GM18870 (cell line): Measurements from ENCODE around the gene HLA-DOB.
A peak's percentile ranks its signal among the peaks of the same experiment; 100 is the strongest.

ENCODE experiments used
- ATAC-seq: cut with Tn5 transposase; IDR thresholded peaks from one replicate; pipeline ENCODE4 v1.9.1; 2021; ENCODE audit warnings: moderate library complexity; ENCODE audit not compliant: unreplicated experiment

Gene HLA-DOB

DNA sequence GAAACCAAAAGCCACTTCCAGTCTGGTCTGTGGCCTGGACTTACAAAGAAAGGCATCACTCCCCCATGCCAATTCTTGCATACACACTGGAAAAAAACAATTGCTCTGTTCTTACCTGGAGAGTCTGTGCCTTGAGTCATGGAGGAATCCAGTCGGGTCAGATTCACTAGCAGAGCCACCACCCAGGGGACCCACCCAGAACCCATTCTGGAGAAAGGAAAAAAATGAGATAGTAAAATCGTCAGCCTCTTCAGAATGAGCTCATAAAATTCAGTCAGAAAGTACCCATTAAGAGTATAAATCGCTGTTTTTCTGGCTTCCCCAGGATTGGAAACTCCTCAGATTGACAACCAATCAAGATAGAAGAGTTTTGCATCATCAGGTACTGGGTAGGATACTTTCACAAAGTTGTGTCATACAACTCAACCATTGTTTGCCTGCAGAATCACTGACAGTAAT lies at the start of gene HLA-DOB:
Gene HLA-DOB (minus strand): TSS at position 257 of the 459 bp plus-strand sequence. CDS start 51 bp downstream, at position 206.
- ATAC-seq, result no peak

DNA sequence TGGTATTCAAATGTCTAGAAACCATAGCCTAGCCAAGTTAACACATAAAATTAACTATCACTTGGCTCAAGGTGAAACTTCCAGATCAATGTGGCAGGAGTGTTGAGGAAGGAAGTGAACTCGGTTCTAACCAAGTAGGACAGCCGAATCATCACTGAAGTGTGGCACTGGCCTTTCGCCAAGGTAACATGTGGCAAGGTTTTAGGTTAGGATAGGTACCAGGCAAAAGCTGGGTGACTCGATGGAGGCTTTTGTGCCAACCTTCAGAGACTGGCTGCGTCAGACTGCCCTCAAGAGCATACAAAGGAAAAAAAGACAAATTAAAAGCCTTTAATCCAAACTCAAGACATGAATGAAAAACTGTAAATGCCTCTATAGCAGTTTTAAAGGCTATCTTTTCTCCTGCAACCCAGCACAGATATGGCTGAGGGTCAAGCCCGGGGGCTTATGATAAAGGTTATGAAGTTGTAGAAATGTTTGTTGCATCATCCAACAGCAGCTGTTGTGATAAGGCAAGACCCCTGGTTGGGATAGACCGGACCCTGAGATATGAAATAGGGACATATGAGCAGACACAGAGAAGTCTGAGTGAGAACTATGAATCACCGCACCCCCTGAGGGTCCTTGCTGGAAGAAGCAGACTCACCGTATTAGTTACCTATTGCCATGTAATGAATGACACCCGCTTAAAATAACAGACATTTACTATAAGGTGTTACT lies 49.1 kb upstream of the HLA-DOB start:
- ATAC-seq, result no peak

DNA sequence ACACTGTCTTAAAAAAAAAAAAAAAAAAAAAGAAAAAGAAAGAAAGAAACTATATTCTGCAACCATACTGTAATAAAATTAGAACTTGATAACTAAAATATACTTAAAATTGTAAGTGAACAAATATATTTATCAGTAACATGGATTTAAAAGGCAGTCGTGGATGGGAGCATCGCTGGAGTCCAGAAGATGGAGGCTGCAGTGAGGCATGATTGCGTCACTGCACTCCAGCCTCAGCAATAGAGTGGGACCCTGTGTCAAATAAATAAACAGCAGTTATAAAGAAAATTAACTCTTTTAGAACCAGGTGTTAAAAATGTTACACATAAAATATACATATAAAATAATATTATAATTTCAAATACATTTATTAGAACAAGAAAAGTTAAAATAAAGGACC lies 45.9 kb upstream of the HLA-DOB start:
- ATAC-seq, result no peak

DNA sequence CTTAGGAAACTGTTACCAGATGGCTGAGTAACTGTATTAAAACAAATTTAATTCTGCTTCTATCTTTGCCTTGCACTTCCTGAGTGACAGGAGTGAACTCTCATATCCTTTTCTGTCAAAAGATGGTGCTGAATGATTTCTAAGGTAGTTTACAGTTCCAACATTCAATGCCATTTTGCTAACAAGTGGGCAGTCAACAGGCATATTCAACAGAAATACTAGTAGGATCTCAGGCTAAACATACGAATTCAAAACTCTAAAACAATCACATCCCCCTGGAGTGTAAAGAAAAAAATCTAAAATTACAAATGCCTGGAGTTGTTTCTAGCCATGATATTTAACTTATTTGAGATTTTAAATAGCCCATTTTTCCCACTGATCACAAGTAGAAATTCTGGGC lies 43.9 kb upstream of the HLA-DOB start:
- no peak for ATAC-seq

DNA sequence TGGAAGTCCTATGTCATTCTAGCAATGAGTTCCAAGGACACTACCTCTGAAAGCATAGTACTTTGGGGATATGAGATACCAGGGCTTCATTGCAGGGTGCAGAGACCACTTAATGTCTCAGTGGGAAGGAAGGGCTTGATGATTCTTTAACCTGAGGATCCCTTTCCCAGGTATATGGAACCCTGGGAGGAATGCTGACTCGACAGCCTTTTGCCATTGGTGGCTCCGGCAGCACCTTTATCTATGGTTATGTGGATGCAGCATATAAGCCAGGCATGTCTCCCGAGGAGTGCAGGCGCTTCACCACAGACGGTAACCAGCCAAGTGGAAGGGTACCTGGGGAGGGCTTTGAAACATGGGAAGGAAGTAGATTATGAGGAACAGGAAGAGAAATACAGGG lies 41.4 kb upstream of the HLA-DOB start:
- no peak for ATAC-seq

DNA sequence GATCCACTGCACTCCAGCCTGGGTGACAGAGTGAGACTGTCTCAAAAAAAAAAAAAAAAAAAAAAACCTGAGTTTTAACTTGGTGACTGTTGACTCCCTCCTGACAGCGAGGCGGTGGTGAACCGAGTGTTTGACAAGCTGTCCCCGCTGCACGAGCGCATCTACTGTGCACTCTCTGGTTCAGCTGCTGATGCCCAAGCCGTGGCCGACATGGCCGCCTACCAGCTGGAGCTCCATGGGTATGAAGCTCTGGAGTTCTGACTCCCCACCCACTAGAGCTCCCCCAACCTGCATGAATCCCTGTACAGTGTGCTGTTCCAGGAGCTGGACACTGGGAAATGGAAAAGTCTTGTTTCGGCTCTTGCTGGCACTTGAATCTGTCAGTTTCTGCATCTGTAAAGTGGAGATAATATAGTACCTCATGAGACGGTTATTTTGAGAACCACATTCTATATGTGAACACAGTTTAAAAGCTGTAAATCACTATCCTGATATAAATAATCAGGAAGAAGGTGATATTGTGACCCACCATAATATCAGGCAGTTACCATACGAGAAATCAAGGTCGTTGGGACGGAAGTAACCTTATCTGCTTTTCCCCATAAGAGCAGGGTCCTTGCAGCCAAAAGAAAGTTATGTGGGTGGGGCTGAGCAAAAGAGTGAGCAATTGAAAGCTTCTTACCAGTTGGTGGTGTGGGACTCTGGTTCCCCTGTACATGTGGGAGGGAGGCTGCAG lies 40.5 kb upstream of the HLA-DOB start:
- no peak for ATAC-seq

DNA sequence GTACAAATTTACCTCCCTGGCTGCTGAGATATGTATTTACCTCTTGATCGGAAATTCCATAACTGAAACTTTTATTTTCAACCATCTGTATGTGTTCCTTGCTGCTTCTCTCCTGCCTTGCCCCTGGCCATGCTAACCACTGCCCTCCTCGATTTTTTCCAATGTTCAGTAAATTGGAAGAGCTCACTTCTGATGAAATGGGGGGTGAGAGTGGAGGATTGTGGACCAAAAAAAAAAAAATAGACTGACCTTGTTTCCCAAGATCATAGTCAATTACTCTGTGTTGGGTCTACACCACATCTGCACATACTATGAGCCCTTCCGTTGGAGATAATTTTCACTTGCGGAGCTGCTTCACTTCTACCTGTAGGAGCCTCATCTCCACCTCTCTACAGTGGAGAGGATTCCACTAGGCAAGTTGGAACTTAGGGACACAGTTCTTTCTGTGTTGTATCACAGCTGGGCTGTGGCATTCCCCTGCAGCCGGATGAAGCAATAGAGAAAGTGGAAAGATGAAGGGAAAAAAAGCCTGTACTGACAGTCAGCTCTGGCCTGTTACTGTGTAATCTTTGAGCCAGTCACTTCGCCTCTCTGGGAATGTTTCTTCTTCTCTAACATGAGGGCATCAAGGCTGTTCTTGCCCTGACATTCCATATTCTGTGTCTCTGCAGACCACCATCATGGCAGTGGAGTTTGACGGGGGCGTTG lies 38.8 kb upstream of the HLA-DOB start:
- ATAC-seq, result no peak

DNA sequence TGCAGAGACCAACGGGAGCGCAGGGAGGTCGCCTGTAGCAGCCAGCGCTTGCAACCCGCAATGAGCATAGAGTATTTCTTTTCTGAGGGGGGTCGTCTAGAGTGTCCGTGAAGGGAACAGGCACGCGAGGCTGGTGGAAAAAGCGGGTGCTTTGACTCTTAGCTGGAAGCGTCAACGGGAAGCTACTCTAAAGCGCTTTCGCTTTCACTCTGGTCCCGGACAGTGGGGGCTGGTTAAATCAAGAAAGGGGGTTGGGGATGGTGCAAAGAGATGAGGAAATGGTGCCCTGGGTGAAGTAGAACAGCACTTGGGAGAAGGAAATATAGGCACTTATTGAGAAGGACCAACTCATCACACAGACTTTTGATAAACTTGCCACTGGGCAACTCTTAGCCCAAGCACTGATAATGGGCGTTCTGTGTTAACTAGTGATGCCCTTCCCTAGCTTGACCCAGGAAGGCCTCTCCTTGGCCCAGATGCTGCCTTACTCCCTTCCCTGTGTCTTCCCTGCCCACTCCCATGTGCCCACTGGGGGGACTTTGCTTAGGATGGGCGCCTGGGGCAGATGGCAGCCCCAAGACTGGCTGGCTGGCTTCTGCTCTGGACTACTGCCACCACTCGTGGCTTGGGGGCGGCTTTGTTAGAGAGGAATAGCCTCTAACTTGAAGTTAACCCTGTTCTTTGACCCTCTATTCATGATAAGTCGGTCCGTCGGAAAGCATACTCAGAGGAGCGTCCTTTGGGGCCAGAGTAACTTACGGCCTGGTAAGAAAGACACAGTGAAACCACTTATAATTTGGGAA lies 37.8 kb upstream of the HLA-DOB start:
- no peak for ATAC-seq

DNA sequence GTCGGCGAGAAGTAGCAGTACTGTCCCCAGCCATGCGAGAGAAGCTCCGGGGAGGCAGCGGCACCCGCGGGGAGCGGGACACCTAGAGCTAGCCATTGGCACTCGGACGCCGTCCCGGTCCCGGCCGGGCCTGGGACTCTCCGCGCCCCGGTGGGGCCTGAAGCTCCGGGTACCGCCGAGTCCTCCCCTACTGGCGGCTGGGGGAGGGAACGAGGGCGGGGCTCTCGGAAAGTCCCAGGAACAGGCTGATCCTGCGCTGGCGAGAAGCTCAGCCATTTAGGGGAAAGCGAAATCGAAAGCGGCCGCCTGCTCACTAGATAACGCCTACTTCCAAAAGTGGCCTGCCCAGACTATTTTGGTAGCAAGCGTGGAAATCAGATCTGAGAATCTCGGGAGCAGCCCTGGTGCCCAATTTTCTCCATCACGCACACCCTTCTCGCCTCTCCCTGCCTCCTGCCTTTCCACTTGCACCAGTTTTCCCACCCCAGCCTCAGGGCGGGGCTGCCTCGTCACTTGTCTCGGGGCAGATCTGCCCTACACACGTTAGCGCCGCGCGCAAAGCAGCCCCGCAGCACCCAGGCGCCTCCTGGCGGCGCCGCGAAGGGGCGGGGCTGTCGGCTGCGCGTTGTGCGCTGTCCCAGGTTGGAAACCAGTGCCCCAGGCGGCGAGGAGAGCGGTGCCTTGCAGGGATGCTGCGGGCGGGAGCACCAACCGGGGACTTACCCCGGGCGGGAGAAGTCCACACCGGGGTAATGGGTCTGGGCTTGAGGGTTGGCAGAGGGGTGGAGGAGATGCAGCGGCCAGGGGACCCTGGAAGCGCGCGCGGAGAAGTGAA lies 37.0 kb upstream of the HLA-DOB start, which contains the start of the genes PSMB9 and TAP1:
Gene PSMB9 (plus strand): TSS at position 652 of the 835 bp plus-strand sequence. CDS start 38 bp downstream, at position 690.
Gene TAP1 (minus strand): TSS at position 164 of the 835 bp plus-strand sequence. CDS start 68 bp downstream, at position 96.
- peak; percentile 49 for ATAC-seq

DNA sequence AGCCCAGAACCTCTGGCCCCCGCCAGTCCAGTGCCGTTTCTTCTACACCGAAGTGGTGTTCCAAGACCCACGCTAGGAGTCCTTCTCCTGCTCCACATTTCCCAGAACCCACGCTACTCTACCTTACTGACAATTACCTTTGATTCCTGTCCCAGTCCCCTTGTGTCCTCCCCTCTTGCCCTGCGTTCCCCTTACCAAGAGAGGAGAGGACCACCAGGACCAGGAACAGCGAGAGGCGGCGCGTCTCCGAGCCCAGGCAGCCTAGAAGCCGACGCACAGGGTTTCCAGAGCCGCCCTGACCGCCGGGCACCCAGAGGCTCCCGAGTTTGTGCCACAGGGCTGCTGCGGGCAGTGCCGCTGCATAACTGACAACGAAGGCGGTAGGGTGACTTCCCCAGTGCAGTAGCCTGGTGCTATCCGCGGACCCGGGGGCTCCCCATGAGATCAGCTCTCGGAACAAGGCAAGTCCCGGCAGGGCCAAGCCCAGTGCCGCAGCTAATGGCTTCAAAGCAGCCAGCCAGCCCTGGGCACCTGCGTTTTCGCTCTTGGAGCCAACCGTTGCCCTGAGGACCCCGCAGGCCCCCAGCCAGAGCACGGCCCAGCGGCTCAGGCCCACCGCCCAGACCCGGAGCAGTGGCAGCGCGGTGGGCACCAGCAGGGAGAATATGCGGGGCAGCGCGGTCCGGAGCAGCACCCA lies 36.2 kb upstream of the HLA-DOB start:
- ATAC-seq, result peak; percentile 20

DNA sequence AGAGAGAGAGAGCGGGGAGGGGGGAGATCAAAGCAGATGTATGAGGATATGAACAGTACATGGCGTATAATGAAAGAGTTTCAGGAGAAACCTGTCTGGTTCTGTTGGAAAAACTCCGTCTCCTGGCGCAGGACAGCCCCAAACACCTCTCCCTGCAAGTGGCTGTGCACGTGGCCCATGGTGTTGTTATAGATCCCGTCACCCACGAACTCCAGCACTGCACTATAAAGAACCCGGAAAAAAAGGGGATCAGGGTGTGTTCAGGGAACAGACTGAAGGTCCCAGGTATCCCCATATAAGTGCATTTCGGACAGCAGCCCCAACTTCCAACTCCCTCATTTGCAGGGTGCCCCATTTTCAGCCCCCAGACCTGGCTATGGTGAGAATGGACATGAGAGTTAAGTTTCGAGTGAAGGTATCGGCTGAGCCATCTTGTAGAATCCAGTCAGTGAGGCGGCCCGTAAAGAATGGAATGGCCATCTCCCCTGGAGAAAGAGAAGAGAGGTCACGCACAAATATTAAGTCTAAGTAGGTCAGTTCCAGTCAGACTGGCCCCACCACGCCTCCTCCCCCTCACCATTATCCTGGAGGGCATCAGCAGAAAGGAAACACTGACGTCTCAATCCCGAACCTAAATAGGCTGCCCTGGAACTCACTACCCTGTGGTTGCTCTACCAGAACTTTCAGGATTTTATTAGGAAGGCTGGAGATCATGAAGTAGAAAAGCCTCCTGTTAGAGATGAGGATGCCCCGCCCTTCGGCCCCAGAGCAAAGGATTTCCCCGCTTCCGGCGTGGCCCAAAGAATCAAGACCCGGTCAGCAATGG lies 35.4 kb upstream of the HLA-DOB start:
- ATAC-seq, result no peak

DNA sequence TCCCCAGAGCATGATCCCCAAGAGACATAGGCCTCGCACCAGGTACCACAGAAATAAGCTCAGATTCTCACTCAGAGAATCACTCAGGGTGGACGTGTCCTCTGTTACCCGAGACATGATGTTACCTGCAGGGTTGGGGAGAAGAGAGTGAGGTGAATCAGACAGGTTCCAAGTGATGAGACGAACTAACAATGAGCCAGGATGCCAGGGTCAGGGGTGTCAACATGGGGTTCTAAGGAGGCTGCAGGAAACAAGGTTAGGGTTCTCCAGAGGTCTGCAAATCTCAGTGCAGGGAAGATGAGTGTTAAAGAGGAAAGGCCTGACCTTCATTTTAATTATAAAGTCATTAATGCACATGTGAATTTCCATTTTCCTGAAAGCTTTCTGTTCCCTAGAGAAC lies 34.2 kb upstream of the HLA-DOB start:
- ATAC-seq, result no peak

DNA sequence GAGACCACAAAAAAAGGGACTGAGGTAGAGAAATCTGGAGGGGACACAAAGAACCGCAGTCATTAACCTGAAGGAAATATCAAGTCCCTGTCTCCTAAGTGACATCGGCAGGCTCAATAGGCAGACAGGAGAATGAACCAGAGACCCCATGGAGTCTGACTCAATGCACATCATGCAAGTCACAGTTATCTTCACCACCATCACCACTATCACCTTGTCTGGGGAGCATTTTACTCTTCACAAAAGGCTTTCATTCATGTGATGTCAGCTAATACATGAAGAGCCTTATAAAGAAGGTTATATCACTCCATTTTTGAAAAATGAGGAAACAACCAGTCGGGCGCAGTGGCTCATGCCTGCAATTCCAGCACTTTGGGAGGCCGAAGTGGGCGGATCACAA lies 32.3 kb upstream of the HLA-DOB start:
- ATAC-seq, result no peak

DNA sequence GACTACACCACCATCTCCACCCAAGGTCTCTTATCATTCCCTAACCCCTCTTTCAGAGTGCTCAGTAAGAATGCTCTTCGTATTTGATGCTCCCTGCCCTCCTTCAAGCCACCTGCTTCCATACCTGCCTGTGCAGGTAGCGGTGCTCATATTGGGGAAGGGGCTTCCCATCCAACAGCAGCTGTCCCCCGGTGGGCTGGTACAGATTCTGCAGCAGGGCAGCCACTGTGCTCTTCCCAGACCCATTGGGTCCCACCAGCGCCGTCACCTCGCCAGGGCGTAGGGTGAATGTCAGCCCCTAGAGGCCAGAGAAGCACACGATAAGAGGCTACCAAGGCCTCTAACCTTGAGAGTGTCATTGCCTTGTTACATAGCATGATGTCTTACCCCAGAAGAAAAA lies 31.0 kb upstream of the HLA-DOB start:
- no peak for ATAC-seq

DNA sequence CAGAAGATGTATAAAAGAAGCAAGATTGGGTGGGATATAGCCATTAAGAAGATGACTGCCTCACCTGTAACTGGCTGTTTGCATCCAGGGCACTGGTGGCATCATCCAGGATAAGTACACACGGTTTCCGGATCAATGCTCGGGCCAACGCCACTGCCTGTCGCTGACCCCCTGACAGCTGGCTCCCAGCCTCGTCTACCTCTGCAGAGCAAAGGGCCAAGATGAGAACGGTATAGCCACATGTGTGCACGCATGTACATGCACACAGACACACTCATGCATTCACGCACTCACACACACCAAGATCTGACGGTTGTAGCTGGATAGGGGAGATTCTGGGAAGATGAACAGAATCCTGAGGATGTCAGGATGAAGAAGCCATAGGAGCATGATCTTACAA lies 30.2 kb upstream of the HLA-DOB start:
- no peak for ATAC-seq

DNA sequence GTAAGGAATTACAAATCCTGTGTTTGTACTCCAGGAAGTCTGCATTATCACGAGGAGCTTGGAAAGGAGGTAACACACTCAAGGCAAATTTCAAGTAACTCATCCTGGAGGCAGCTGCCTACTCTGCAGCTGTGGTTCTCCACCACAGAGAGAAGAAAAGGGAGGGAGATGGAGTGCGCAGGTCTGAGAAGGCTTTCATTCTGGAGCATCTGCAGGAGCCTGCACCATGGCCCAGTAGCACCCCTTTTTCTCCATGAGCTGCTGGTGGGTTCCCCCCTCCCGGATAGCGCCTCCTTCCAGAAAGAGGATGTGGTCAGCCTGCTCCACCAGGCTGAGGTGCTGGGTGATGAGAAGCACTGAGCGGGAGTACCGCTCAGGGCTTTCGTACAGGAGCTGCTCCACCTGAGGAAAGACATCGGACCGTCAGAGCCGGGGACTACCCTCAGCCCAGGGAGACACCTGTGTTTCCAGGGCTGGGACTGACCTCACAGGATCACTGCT lies 28.6 kb upstream of the HLA-DOB start:
- no peak for ATAC-seq

DNA sequence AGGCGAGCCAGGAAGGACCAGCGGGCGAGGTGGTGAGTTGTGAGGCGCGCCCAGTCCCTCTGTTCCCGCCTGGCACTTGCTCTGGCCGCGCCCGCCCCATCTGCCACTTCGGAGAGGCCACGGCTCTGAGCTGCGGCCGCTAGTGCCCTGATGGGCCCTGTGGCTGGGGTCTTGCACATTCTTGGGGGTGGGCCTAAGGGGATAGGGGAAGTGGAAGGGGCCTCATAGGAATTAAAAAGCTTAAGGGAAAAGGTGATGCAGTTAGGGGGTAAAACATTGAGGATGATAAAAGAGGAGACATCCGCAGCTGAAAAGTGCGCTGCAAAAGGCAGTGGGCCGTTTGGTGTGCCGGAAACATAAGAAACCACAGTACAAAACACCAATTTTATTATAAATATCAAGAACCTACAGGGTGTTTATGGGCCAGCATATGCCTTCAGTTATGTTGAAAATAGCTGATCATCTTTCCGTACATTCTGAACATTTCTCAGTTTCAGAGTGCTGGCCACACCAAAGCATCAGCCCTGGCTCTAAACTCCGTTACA lies 28.1 kb upstream of the HLA-DOB start:
- ATAC-seq, result no peak
